Measurements from ENCODE around the gene RAB42.

RAB42 gene

GRCh38 chr1:28606771-28607170 lies 14.7 kb downstream of the RAB42 start:
- Histone ChIP-seq H2AFZ (ENCODE audit: low read length) (no peak overlapping the region), H4K20me1 (ENCODE audit: insufficient read depth, low read length, poor library complexity, severe bottlenecking) (no peaks in the 10 kb centered on the region), H3K79me2 (ENCODE audit: insufficient read depth, low read length) (no peaks in the 10 kb centered on the region), H3K9me3 (ENCODE audit: insufficient read depth, low read depth, low read length) (no peaks in the 10 kb centered on the region), H3K9ac (ENCODE audit: low read depth, low read length, poor library complexity, severe bottlenecking) (no peak overlapping the region), H3K9me2 (replicated peaks; ENCODE audit: low read depth, low read length) (no peaks in the 10 kb centered on the region), H3K36me3 (ENCODE audit: insufficient read depth, low read length) (no peaks in the 10 kb centered on the region), H3K4me2 (ENCODE audit: low read depth, low read length, poor library complexity, severe bottlenecking) (no peak overlapping the region), H3K4me3 (ENCODE audit: low read length, poor library complexity, severe bottlenecking) (no peak overlapping the region), H3K4me1 (ENCODE audit: insufficient read depth, low read length, poor library complexity, severe bottlenecking) (no peaks in the 10 kb centered on the region), H3K27me3 (ENCODE audit: insufficient read depth, low read length, poor library complexity, severe bottlenecking) (no peaks in the 10 kb centered on the region), H3F3A (ENCODE audit: low read depth) (no peaks in the 10 kb centered on the region)
- TF ChIP-seq, protein P1, sequence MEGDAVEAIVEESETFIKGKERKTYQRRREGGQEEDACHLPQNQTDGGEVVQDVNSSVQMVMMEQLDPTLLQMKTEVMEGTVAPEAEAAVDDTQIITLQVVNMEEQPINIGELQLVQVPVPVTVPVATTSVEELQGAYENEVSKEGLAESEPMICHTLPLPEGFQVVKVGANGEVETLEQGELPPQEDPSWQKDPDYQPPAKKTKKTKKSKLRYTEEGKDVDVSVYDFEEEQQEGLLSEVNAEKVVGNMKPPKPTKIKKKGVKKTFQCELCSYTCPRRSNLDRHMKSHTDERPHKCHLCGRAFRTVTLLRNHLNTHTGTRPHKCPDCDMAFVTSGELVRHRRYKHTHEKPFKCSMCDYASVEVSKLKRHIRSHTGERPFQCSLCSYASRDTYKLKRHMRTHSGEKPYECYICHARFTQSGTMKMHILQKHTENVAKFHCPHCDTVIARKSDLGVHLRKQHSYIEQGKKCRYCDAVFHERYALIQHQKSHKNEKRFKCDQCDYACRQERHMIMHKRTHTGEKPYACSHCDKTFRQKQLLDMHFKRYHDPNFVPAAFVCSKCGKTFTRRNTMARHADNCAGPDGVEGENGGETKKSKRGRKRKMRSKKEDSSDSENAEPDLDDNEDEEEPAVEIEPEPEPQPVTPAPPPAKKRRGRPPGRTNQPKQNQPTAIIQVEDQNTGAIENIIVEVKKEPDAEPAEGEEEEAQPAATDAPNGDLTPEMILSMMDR (conservative IDR thresholded peaks at IDR 0.05; ENCODE audit: low read length) = no peak
- no peak for TF ChIP-seq EZH2phosphoT487 (IDR thresholded peaks at IDR 0.05; ENCODE audit: borderline replicate concordance)

DNA sequence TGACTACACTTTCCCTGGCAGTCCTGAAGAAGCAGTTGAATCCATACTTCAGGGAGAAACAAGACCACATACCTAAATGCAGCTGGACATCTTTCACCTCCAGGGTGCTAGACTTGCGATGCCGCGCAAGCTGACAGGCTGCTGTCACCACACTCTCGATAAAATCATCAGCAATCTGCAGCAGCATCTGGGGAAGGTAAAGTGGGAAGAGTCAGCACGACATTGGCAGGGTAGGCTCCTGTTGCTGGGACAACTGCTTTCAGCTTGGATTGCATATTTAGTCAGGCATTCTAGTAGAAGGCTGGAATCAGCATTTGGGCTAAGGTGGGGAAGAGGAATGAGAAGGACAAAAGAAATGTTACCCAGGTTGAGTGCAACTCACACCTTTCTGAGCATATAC lies 21.1 kb downstream of the RAB42 start:
- no peaks in the 10 kb centered on the region for H3K27me3 ChIP-seq (ENCODE audit: insufficient read depth, low read length, poor library complexity, severe bottlenecking)
- H2AFZ ChIP-seq (ENCODE audit: low read length) = no peak overlapping the region
- no peak overlapping the region for H3K4me2 ChIP-seq (ENCODE audit: low read depth, low read length, poor library complexity, severe bottlenecking)
- no peaks in the 10 kb centered on the region for H3K79me2 ChIP-seq (ENCODE audit: insufficient read depth, low read length)
- no peaks in the 10 kb centered on the region for H3K4me1 ChIP-seq (ENCODE audit: insufficient read depth, low read length, poor library complexity, severe bottlenecking)
- no peak for TF ChIP-seq EZH2phosphoT487 (IDR thresholded peaks at IDR 0.05; ENCODE audit: borderline replicate concordance)
- TF ChIP-seq, protein P1 (conservative IDR thresholded peaks at IDR 0.05; ENCODE audit: low read length) = no peak
- H3K9me3 ChIP-seq (ENCODE audit: insufficient read depth, low read depth, low read length) = no peaks in the 10 kb centered on the region
- no peaks in the 10 kb centered on the region for H3K36me3 ChIP-seq (ENCODE audit: insufficient read depth, low read length)
- H3F3A ChIP-seq (ENCODE audit: low read depth) = no peaks in the 10 kb centered on the region
- no peaks in the 10 kb centered on the region for H3K9me2 ChIP-seq (replicated peaks; ENCODE audit: low read depth, low read length)
- no peak overlapping the region for H3K4me3 ChIP-seq (ENCODE audit: low read length, poor library complexity, severe bottlenecking)
- no peak overlapping the region for H3K9ac ChIP-seq (ENCODE audit: low read depth, low read length, poor library complexity, severe bottlenecking)
- no peaks in the 10 kb centered on the region for H4K20me1 ChIP-seq (ENCODE audit: insufficient read depth, low read length, poor library complexity, severe bottlenecking)

GRCh38 chr1:28631713-28632112 lies 39.6 kb downstream of the RAB42 start:
- Histone ChIP-seq H3K79me2 (ENCODE audit: insufficient read depth, low read length) (no peaks in the 10 kb centered on the region), H3K9me2 (replicated peaks; ENCODE audit: low read depth, low read length) (no peaks in the 10 kb centered on the region), H3K36me3 (ENCODE audit: insufficient read depth, low read length) (no peaks in the 10 kb centered on the region), H3F3A (ENCODE audit: low read depth) (no peaks in the 10 kb centered on the region), H4K20me1 (ENCODE audit: insufficient read depth, low read length, poor library complexity, severe bottlenecking) (no peaks in the 10 kb centered on the region), H3K4me3 (ENCODE audit: low read length, poor library complexity, severe bottlenecking) (no peak overlapping the region), H3K4me1 (ENCODE audit: insufficient read depth, low read length, poor library complexity, severe bottlenecking) (no peaks in the 10 kb centered on the region), H3K27me3 (ENCODE audit: insufficient read depth, low read length, poor library complexity, severe bottlenecking) (no peaks in the 10 kb centered on the region), H2AFZ (ENCODE audit: low read length) (no peak overlapping the region), H3K9me3 (ENCODE audit: insufficient read depth, low read depth, low read length) (no peaks in the 10 kb centered on the region), H3K4me2 (ENCODE audit: low read depth, low read length, poor library complexity, severe bottlenecking) (no peak overlapping the region), H3K9ac (ENCODE audit: low read depth, low read length, poor library complexity, severe bottlenecking) (no peak overlapping the region)
- TF ChIP-seq, protein P1 (conservative IDR thresholded peaks at IDR 0.05; ENCODE audit: low read length) = no peak
- TF ChIP-seq EZH2phosphoT487 (IDR thresholded peaks at IDR 0.05; ENCODE audit: borderline replicate concordance) = no peak

Data from Loucy (cell line).